Measurements from ENCODE around the gene LST1.
A peak's percentile ranks its signal among the peaks of the same experiment; 100 is the strongest.
"Not testable (repeated sequence)": the region's sequence is repeated elsewhere in the genome, so short reads cannot be mapped to it uniquely, and the experiment has no call there.

LST1 gene

GRCh38 chr6:31546339-31546957, 39.6 kb upstream of the LST1 start, which contains the start of gene ATP6V1G2:
ATP6V1G2 (minus strand) TSS chr6:31546608; CDS start chr6:31546559, 49 bp downstream.
- H3K27me3 ChIP-seq (ENCODE audit: control insufficient read depth, insufficient read depth, low read length), result no peaks in the 10 kb centered on the region
- H3K9me3 ChIP-seq (ENCODE audit: control insufficient read depth, low read length), result no peaks in the 10 kb centered on the region
- peak within 1 kb of the TSS; percentile 88 for H3K4me3 ChIP-seq (ENCODE audit: low read depth, low read length)
- H2AFZ ChIP-seq, result peak within 1 kb of the TSS; percentile 77
- peaks cover 21% of the 10 kb centered on the region for H3K79me2 ChIP-seq
- no peak within 1 kb of the TSS for H3K9ac ChIP-seq
- peaks cover 15% of the 10 kb centered on the region for H3K4me1 ChIP-seq
- H3K36me3 ChIP-seq (ENCODE audit: control insufficient read depth, insufficient read depth, low read length), result no peaks in the 10 kb centered on the region
- H3K4me2 ChIP-seq (ENCODE audit: low read length), result peak within 1 kb of the TSS; percentile 92
- peak within 1 kb of the TSS; percentile 80 for H3K27ac ChIP-seq
- peak; percentile 99 for TF ChIP-seq CTCF (IDR thresholded peaks at IDR 0.05)

- H3K4me3 ChIP-seq (ENCODE audit: low read depth, low read length), result peak within 1 kb of the TSS; percentile 88
- H3K9me3 ChIP-seq (ENCODE audit: control insufficient read depth, low read length), result no peaks in the 10 kb centered on the region
- peaks cover 15% of the 10 kb centered on the region for H3K4me1 ChIP-seq
- H3K4me2 ChIP-seq (ENCODE audit: low read length), result peak within 1 kb of the TSS; percentile 92
- H3K9ac ChIP-seq, result no peak within 1 kb of the TSS
- peaks cover 21% of the 10 kb centered on the region for H3K79me2 ChIP-seq
- no peak for TF ChIP-seq CTCF (IDR thresholded peaks at IDR 0.05)
- H3K36me3 ChIP-seq (ENCODE audit: control insufficient read depth, insufficient read depth, low read length), result no peaks in the 10 kb centered on the region
- H3K27me3 ChIP-seq (ENCODE audit: control insufficient read depth, insufficient read depth, low read length), result no peaks in the 10 kb centered on the region
- H3K27ac ChIP-seq, result peak within 1 kb of the TSS; percentile 80
- H2AFZ ChIP-seq, result peak within 1 kb of the TSS; percentile 77
Measured at GRCh38 chr6:31546958-31547726, 38.9 kb upstream of the LST1 start, which contains the start of gene NFKBIL1. NFKBIL1 (plus strand) TSS chr6:31547608; CDS start chr6:31547695, 87 bp downstream.

- Histone ChIP-seq H3K9ac (no peak overlapping the region), H2AFZ (peak overlapping the region; percentile 75), H3K4me1 (peaks cover 11% of the 10 kb centered on the region), H3K9me3 (ENCODE audit: control insufficient read depth, low read length) (no peaks in the 10 kb centered on the region), H3K79me2 (peaks cover 23% of the 10 kb centered on the region), H3K4me3 (ENCODE audit: low read depth, low read length) (peak overlapping the region; percentile 88), H3K36me3 (ENCODE audit: control insufficient read depth, insufficient read depth, low read length) (no peaks in the 10 kb centered on the region), H3K27me3 (ENCODE audit: control insufficient read depth, insufficient read depth, low read length) (no peaks in the 10 kb centered on the region), H3K4me2 (ENCODE audit: low read length) (peak overlapping the region; percentile 92), H3K27ac (peak overlapping the region; percentile 80)
- TF ChIP-seq CTCF (IDR thresholded peaks at IDR 0.05), result no peak
Measured at GRCh38 chr6:31547727-31548543, 38.1 kb upstream of the LST1 start.

- Histone ChIP-seq H3K4me3 (ENCODE audit: low read depth, low read length) (peak overlapping the region; percentile 88), H3K9ac (no peak overlapping the region), H3K4me1 (peaks cover 9% of the 10 kb centered on the region), H3K27me3 (ENCODE audit: control insufficient read depth, insufficient read depth, low read length) (no peaks in the 10 kb centered on the region), H3K27ac (peak overlapping the region; percentile 80), H2AFZ (no peak overlapping the region), H3K79me2 (peaks cover 22% of the 10 kb centered on the region), H3K4me2 (ENCODE audit: low read length) (peak overlapping the region; percentile 92), H3K36me3 (ENCODE audit: control insufficient read depth, insufficient read depth, low read length) (no peaks in the 10 kb centered on the region), H3K9me3 (ENCODE audit: control insufficient read depth, low read length) (no peaks in the 10 kb centered on the region)
- no peak for TF ChIP-seq CTCF (IDR thresholded peaks at IDR 0.05)
Measured at GRCh38 chr6:31548544-31548873, 37.6 kb upstream of the LST1 start.

GRCh38 chr6:31551371-31551770, 34.7 kb upstream of the LST1 start:
- H3K4me3 ChIP-seq (ENCODE audit: low read depth, low read length); H3K4me2 ChIP-seq (ENCODE audit: low read length); H3K9me3 ChIP-seq (ENCODE audit: control insufficient read depth, low read length); H3K27me3 ChIP-seq (ENCODE audit: control insufficient read depth, insufficient read depth, low read length); H2AFZ ChIP-seq; H3K9ac ChIP-seq; H3K27ac ChIP-seq; H3K4me1 ChIP-seq; H3K36me3 ChIP-seq (ENCODE audit: control insufficient read depth, insufficient read depth, low read length): not testable (repeated sequence)
- H3K79me2 ChIP-seq, result peaks cover 17% of the 10 kb centered on the region
